H1 (cell line): Measurements from ENCODE around the gene ABTB1. TPM values are rescaled to one million over a fixed set of nuclear protein-coding genes. Genes with fewer than 3 reads are reported as not detected.

Source experiments
- CHD2 ChIP-seq: IDR thresholded peaks from 2 replicates; pipeline ENCODE4 v1.6.1; 2012; ENCODE audit warnings: low read length, improper control_type of control experiment
- CHD7 ChIP-seq: fragments of 300-600 bp; sonication (generic); IDR thresholded peaks from 2 replicates; pipeline ENCODE4 v1.7.1; 2012; ENCODE audit warnings: low read length, moderate library complexity, mild to moderate bottlenecking, inconsistent platforms; ENCODE audit not compliant: insufficient replicate concordance
- HDAC2 ChIP-seq, 2 experiments: fragments of 300-600 bp in 1 of 2; sonication (generic) in 1 of 2; IDR thresholded peaks; 2 replicates each; pipeline ENCODE4 v1.6.1; 2011 to 2012; ENCODE audit warnings: low read depth in 2 of 2, low read length in 2 of 2, mild to moderate bottlenecking in 2 of 2, moderate library complexity in 2 of 2, borderline replicate concordance in 1 of 2, inconsistent platforms in 1 of 2
- JUND ChIP-seq: IDR thresholded peaks from 2 replicates; pipeline ENCODE4 v1.6.1; 2011; ENCODE audit warnings: mild to moderate bottlenecking, improper control_type of control experiment, low read length
- SIN3A ChIP-seq, 2 experiments: IDR thresholded peaks in 1 of 2; conservative IDR thresholded peaks in 1 of 2; 2 replicates each; pipeline ENCODE4 v1.6.1; 2011 to 2012; ENCODE audit warnings: low read length in 2 of 2, improper control_type of control experiment in 1 of 2, low read depth in 1 of 2, mild to moderate bottlenecking in 1 of 2
- SP4 ChIP-seq: IDR thresholded peaks from 2 replicates; pipeline ENCODE4 v1.6.1; 2012; ENCODE audit warnings: low read length, inconsistent platforms
- TCF12 ChIP-seq: IDR thresholded peaks from 2 replicates; pipeline ENCODE4 v1.6.1; 2011; ENCODE audit warnings: low read depth, mild to moderate bottlenecking, low read length
- polyA plus RNA-seq, 7 experiments: library from polyadenylated mRNA; depleted of rRNA in 3 of 7; stranded (reverse) in 5 of 7; unstranded in 2 of 7; fragments of >200 nt in 5 of 7; fragments of 200-250 nt in 2 of 7; gene quantifications; 1 replicate in 5 of 7; 2 replicates in 1 of 7; 4 replicates in 1 of 7; pipeline versions ENCODE4 v1.2.1 to v1.2.3, GENCODE V29; 2011 to 2013; ENCODE audit warnings: missing spikeins in 2 of 7, mixed read lengths in 2 of 7
- total RNA-seq: library from RNA; stranded (reverse); fragmentation: NEBNext Ultra II Directional; extraction: Animal tissue kit (Norgen Biotek cat#: 25700); gene quantifications from 2 replicates; pipeline ENCODE4 v1.2.1, GENCODE V29; 2021
- TF ChIP-seq, protein P1 (sequence below): IDR thresholded peaks from 2 replicates; pipeline ENCODE4 v1.6.1; 2011; ENCODE audit warnings: low read length, improper control_type of control experiment

The ABTB1 gene
- total and polyA plus RNA-seq, 2 of the 8 experiments (the other 6 are each of a cell fraction or from before 2014, with no cell fraction given) = 7.1 to 9.4 TPM

DNA sequence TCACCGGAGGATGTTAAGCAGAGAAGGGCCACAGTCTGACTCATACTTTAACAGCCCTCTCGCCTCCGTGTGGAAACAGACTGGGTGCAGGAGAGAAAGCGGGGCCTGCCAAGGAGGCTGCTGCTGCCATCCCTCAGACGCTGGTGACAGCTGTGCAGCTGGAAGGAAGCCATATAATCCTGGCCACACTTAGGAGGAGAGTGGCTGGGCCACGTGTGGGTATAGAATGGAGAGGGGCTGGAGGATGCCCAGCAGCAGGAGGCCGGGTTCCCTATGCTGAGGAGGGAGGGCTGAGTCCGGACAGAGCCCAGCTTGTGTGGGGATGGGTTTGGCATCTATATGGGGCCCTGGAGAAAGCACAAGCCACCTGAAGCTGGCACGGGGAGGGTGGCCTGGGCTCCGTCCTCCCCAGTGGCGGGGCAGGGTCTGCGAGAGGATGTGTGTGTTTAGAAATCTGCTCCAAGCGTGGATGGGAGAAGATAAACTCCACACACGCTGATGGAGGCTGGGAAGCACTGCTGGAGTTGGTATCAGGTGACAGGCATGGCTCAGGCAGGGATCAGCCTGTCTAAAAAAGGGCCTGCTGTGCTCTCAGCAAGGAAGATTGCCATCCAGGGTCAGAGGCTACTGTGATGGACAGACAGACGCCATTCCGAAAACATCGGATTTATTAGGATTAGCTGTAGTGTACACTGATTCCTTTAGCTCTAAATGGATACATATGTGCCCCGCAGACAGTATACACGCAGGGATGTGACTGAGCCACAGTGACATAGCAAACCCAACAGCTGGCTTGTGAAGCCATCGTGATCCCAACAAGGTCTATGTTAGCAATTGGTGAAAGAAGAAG is 15.9 kb downstream of the ABTB1 start (continued):
- TF ChIP-seq JUND (no peak), TCF12 (no peak), SP4 (no peak), CHD2 (no peak), HDAC2 (IDR thresholded peaks at IDR 0.05; ENCODE audit: borderline replicate concordance in 1 of 2, low read depth in 2 of 2, low read length in 2 of 2) (no peak), SIN3A (conservative IDR thresholded peaks at IDR 0.05 in 1 of 2, IDR thresholded peaks at IDR 0.05 in 1 of 2; ENCODE audit: low read depth in 1 of 2, low read length in 2 of 2) (no peak), CHD7 (no peak)
- TF ChIP-seq, protein P1, sequence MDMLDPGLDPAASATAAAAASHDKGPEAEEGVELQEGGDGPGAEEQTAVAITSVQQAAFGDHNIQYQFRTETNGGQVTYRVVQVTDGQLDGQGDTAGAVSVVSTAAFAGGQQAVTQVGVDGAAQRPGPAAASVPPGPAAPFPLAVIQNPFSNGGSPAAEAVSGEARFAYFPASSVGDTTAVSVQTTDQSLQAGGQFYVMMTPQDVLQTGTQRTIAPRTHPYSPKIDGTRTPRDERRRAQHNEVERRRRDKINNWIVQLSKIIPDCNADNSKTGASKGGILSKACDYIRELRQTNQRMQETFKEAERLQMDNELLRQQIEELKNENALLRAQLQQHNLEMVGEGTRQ = no peak
